HepG2 (cell line): Measurements from ENCODE around the gene PKD2L1. TPM values are rescaled to one million over a fixed set of nuclear protein-coding genes. Genes with fewer than 3 reads are reported as not detected.
A peak's percentile ranks its signal among the peaks of the same experiment; 100 is the strongest.

Experiments used
- ATAC-seq: fragments of 200-7000 bp; cut with Tn5 transposase; 3 replicates; pipeline ENCODE4 v1.9.1; 2020; ENCODE audit warnings: mild to moderate bottlenecking, moderate library complexity
- BruUV-seq: library from RNA; stranded (reverse); fragments of 400-500 nt; replicated peaks from 2 replicates; lab custom pipeline; 2021; lab: Mats Ljungman, UMichigan
- CTCF ChIA-PET: fragments of 300-600 bp; formaldehyde crosslinking; extraction: SDS; loops from one replicate; lab custom pipeline; 2021; ENCODE audit warnings: low total read pairs, inconsistent platforms, low intra/inter-chr PET ratio; lab: Yijun Ruan, JAX
- POLR2A ChIA-PET: fragments of 350-600 bp; sonication (Branson Sonifier 250); formaldehyde crosslinking; loops from one replicate; lab custom pipeline; 2020; ENCODE audit warnings: antibody characterized with exemption, inconsistent platforms; lab: Yijun Ruan, JAX
- DNase-seq: peaks from one replicate; pipeline ENCODE4 v3.0.0-alpha.2; 2015; ENCODE audit warnings: low spot score
- FAIRE-seq: peaks from 3 replicates; lab custom pipeline; 2011; peaks lifted over from hg19 to GRCh38; lab: Jason Lieb, UNC
- H2AFZ ChIP-seq: one replicate; pipeline ENCODE4 v1.6.1; 2011; ENCODE audit warnings: low read length, inconsistent platforms
- H3K27ac ChIP-seq: fragments of 300-600 bp; 3 replicates; pipeline ENCODE4 v1.8.0; 2011; ENCODE audit warnings: mixed run types, mild to moderate bottlenecking, mixed read lengths, low read length, inconsistent platforms; ENCODE audit not compliant: insufficient read depth; ENCODE audit errors: extremely low read length
- H3K27me3 ChIP-seq, 2 experiments: fragments of 200-600 bp in 1 of 2; 2 replicates in 1 of 2; 3 replicates in 1 of 2; pipeline versions ENCODE4 v1.6.0 to v1.8.0; 2011; ENCODE audit warnings: low read length in 2 of 2, mild to moderate bottlenecking in 2 of 2, moderate library complexity in 2 of 2, inconsistent platforms in 1 of 2; ENCODE audit not compliant: insufficient read depth in 2 of 2, control insufficient read depth in 1 of 2
- H3K36me3 ChIP-seq, 2 experiments: fragments of 200-600 bp in 1 of 2; replicated peaks in 1 of 2; 2 replicates in 1 of 2; 3 replicates in 1 of 2; pipeline versions ENCODE4 v1.5.1 to v1.8.0; 2011; ENCODE audit warnings: low read length in 2 of 2, inconsistent platforms in 1 of 2; ENCODE audit not compliant: insufficient read depth in 2 of 2, control insufficient read depth in 1 of 2
- H3K4me1 ChIP-seq: 2 replicates; pipeline ENCODE4 v1.5.1; 2012; ENCODE audit warnings: low read length, inconsistent platforms; ENCODE audit not compliant: insufficient read depth
- H3K4me2 ChIP-seq: 2 replicates; pipeline ENCODE4 v1.6.0; 2011; ENCODE audit warnings: low read depth, low read length, inconsistent platforms
- H3K4me3 ChIP-seq, 3 experiments: fragments of 200-600 bp in 1 of 3; sonication (generic), shearing (Covaris generic) in 1 of 3; replicated peaks in 1 of 3; 2 replicates each; pipeline ENCODE4 v1.5.1; 2011 to 2016; ENCODE audit warnings: low read length in 3 of 3, inconsistent platforms in 2 of 3, low read depth in 2 of 3, mild to moderate bottlenecking in 2 of 3, control low read depth in 1 of 3, mixed read lengths in 1 of 3; ENCODE audit not compliant: insufficient read depth in 1 of 3
- H3K79me2 ChIP-seq: one replicate; pipeline ENCODE4 v1.6.1; 2011; ENCODE audit warnings: low read length, inconsistent platforms; ENCODE audit not compliant: insufficient read depth
- H3K9ac ChIP-seq: 2 replicates; pipeline ENCODE4 v1.6.0; 2011; ENCODE audit warnings: mild to moderate bottlenecking, low read depth, low read length, inconsistent platforms; ENCODE audit not compliant: insufficient read depth
- H3K9me3 ChIP-seq: 2 replicates; pipeline ENCODE4 v1.5.1; 2012; ENCODE audit warnings: mild to moderate bottlenecking, low read length
- H4K20me1 ChIP-seq: 2 replicates; pipeline ENCODE4 v1.6.0; 2011; ENCODE audit warnings: inconsistent platforms, mild to moderate bottlenecking, low read length, moderate library complexity; ENCODE audit not compliant: insufficient read depth
- ASH2L ChIP-seq: fragments of 300-600, 200-600 bp; sonication (generic); IDR thresholded peaks from 2 replicates; pipeline ENCODE4 v1.7.0; 2017; ENCODE audit warnings: low read depth, mild to moderate bottlenecking, moderate library complexity, mixed read lengths, low read length; ENCODE audit not compliant: insufficient read length
- CHD4 ChIP-seq: fragments of 200-600 bp; sonication (generic); IDR thresholded peaks from 2 replicates; pipeline ENCODE4 v1.7.0; 2017; ENCODE audit warnings: mild to moderate bottlenecking, low read length, borderline replicate concordance
- POLR2G ChIP-seq: fragments of 200-400 bp; formaldehyde crosslinking; IDR thresholded peaks from 2 replicates; pipeline ENCODE4 v1.6.1; 2018; ENCODE audit warnings: mild to moderate bottlenecking, low read depth, low read length, moderate library complexity
- RBFOX2 ChIP-seq: fragments of 200-400 bp; formaldehyde crosslinking; IDR thresholded peaks from 2 replicates; pipeline ENCODE4 v1.6.1; 2017; ENCODE audit warnings: low read depth, mild to moderate bottlenecking, low read length
- RFX1 ChIP-seq: fragments of 450-650 bp; IDR thresholded peaks from 2 replicates; pipeline ENCODE4 v1.6.1; 2017
- SP4 ChIP-seq: sonication (generic); formaldehyde crosslinking; IDR thresholded peaks from 2 replicates; pipeline ENCODE4 v1.8.1; 2023; ENCODE audit warnings: mild to moderate bottlenecking, missing genetic modification reagents
- ZNF264 ChIP-seq: sonication (generic); formaldehyde crosslinking; IDR thresholded peaks from 2 replicates; pipeline ENCODE4 v1.4.0; 2020; ENCODE audit warnings: missing genetic modification reagents
- WGBS: methylation state at CpG from one replicate; pipeline ENCODE4 v1.1.6; 2017; ENCODE audit warnings: low lambda C conversion rate; 5-methylcytosine and 5-hydroxymethylcytosine counted together
- in situ Hi-C: cut with HindIII; loops from 2 replicates; pipeline ENCODE4 v1.10.0; 2017; ENCODE audit warnings: low pct_unique_long_range_greater_than_20kb; ENCODE audit not compliant: extremely low pct_ligation_motif_present
- intact Hi-C: fragments of 100-400 bp; cut with micrococcal nuclease; formaldehyde crosslinking; loops from one replicate; pipeline ENCODE4 v1.10.0; 2022; ENCODE audit not compliant: unreplicated experiment
- polyA plus RNA-seq, 8 experiments: library from polyadenylated mRNA; depleted of rRNA in 3 of 8; stranded (reverse) in 7 of 8; unstranded in 1 of 8; fragments of >200 nt; fragmentation: Illumina TruSeq in 4 of 8; extraction: Trizol in 4 of 8; gene quantifications; 2 replicates each; pipeline versions ENCODE4 v1.2.1 to v1.2.3, GENCODE V29; 2011 to 2016; ENCODE audit warnings: low read depth in 4 of 8, missing spikeins in 1 of 8, mixed read lengths in 1 of 8; ENCODE audit not compliant: insufficient read depth in 1 of 8
- total RNA-seq, 5 experiments: library from RNA; depleted of rRNA; stranded (reverse); fragments of >200 nt; fragmentation: Illumina TruSeq; extraction: Trizol; gene quantifications; 2 replicates each; pipeline ENCODE4 v1.2.3, GENCODE V29; 2016; ENCODE audit warnings: low read depth in 1 of 5
- TF ChIP-seq, protein P1 (sequence below): sonication (generic); formaldehyde crosslinking; IDR thresholded peaks from 2 replicates; pipeline ENCODE4 v1.5.1; 2020; ENCODE audit warnings: mild to moderate bottlenecking, missing genetic modification reagents, moderate library complexity
- TF ChIP-seq, protein P2 (sequence below): sonication (generic); formaldehyde crosslinking; conservative IDR thresholded peaks from 2 replicates; pipeline ENCODE4 v1.4.0; 2020; ENCODE audit warnings: missing genetic modification reagents

The PKD2L1 gene
- total and polyA plus RNA-seq, 2 of the 13 experiments (the other 11 are each of a cell fraction or from before 2014, with no cell fraction given) = 0.07 to 0.15 TPM

DNA sequence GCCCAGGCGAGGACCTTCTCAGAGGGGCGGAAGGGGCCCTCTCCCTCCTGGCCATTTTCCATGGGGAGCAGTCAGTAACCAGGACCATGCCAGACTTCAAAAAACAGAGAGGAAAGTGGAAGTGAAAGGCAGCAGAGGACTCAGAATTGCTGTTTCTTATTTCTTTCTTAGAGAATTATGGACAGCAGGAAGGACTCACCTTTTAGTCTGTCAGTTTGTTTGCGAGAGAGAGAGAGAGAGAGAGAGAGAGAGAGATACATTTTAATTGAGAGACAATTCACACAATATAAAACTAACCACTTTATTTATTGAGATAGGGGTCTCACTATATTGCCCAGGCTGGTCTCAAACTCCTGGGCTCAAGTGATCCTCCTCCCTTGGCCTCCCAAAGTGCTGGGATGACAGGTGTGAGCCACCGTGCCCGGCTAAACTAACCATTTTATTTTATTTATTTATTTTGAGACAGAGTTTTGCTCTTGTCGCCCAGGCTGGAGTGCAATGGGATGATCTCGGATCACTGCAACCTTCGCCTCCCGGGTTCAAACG lies 41.5 kb upstream of the PKD2L1 start:
- peak overlapping the region; percentile 84 for H3K4me2 ChIP-seq
- no peak for ATAC-seq
- in situ Hi-C loops = no loop called here
- H3K36me3 ChIP-seq = no peaks in the 10 kb centered on the region
- DNase-seq = no peak
- H3K27me3 ChIP-seq = peaks cover 0 to 4% of the 10 kb centered on the region in 2 experiments; a peak in 1 of 5 replicates
- no peak for FAIRE-seq
- H3K9me3 ChIP-seq = no peaks in the 10 kb centered on the region
- H3K4me3 ChIP-seq = peak overlapping the region in 1 of 3 experiments; percentile 58; a peak in 3 of 6 replicates
- 69% methylated on average over 10 of the region's 10 CpGs for whole genome bisulfite sequencing
- no TSS peak for BruUV-seq
- intact Hi-C loops = loop anchor here (10.0 kb wide), 1 partner anchor 53 kb away; no protein-coding TSS in a partner anchor
- H3K9ac ChIP-seq = peak overlapping the region; percentile 97
- no peaks in the 10 kb centered on the region; the same call in 1 of the 2 replicates for H4K20me1 ChIP-seq
- CTCF ChIA-PET = interaction anchor here (1.0 to 1.6 kb wide), 2 partner anchors 29 to 62 kb away, joined by 3 to 4 read pairs; no protein-coding TSS in a partner anchor
- H3K27ac ChIP-seq = peak overlapping the region; percentile 100
- H3K4me1 ChIP-seq = peaks cover 44% of the 10 kb centered on the region
- POLR2A ChIA-PET = interaction anchor here (0.7 to 3.2 kb wide), 12 partner anchors 10 to 639 kb away, joined by 3 to 75 read pairs (median 6); partner anchors contain the start of genes COX15, CUTC, HIF1AN and SCD
- H2AFZ ChIP-seq = no peak overlapping the region
- H3K79me2 ChIP-seq = peaks cover 30% of the 10 kb centered on the region
- TF ChIP-seq POLR2G (peak; percentile 79), ASH2L (peak; percentile 58), RFX1 (no peak), SP4 (CRISPR knock-in tag) (peak; percentile 7; the same call in 1 of the 2 replicates), ZNF264 (peak; percentile 3; the same call in 1 of the 2 replicates), RBFOX2 (peak; percentile 14), CHD4 (no peak)
- TF ChIP-seq, protein P1, sequence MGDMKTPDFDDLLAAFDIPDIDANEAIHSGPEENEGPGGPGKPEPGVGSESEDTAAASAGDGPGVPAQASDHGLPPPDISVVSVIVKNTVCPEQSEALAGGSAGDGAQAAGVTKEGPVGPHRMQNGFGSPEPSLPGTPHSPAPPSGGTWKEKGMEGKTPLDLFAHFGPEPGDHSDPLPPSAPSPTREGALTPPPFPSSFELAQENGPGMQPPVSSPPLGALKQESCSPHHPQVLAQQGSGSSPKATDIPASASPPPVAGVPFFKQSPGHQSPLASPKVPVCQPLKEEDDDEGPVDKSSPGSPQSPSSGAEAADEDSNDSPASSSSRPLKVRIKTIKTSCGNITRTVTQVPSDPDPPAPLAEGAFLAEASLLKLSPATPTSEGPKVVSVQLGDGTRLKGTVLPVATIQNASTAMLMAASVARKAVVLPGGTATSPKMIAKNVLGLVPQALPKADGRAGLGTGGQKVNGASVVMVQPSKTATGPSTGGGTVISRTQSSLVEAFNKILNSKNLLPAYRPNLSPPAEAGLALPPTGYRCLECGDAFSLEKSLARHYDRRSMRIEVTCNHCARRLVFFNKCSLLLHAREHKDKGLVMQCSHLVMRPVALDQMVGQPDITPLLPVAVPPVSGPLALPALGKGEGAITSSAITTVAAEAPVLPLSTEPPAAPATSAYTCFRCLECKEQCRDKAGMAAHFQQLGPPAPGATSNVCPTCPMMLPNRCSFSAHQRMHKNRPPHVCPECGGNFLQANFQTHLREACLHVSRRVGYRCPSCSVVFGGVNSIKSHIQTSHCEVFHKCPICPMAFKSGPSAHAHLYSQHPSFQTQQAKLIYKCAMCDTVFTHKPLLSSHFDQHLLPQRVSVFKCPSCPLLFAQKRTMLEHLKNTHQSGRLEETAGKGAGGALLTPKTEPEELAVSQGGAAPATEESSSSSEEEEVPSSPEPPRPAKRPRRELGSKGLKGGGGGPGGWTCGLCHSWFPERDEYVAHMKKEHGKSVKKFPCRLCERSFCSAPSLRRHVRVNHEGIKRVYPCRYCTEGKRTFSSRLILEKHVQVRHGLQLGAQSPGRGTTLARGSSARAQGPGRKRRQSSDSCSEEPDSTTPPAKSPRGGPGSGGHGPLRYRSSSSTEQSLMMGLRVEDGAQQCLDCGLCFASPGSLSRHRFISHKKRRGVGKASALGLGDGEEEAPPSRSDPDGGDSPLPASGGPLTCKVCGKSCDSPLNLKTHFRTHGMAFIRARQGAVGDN (CRISPR knock-in tag) = peak; percentile 4; the same call in 1 of the 2 replicates
- TF ChIP-seq, protein P2, sequence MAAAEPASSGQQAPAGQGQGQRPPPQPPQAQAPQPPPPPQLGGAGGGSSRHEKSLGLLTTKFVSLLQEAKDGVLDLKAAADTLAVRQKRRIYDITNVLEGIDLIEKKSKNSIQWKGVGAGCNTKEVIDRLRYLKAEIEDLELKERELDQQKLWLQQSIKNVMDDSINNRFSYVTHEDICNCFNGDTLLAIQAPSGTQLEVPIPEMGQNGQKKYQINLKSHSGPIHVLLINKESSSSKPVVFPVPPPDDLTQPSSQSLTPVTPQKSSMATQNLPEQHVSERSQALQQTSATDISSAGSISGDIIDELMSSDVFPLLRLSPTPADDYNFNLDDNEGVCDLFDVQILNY (CRISPR knock-in tag) = no peak
